Cardiac muscle cell (in vitro differentiated cells and primary cell): ENCODE data around the gene FFAR4. TPM values are rescaled to one million over a fixed set of nuclear protein-coding genes. Genes with fewer than 3 reads are reported as not detected.

Experiments used
- DNase-seq, 2 donors: peaks; one replicate each; pipeline versions ENCODE4 v3.0.0 to v3.0.0-alpha.2; 2010 to 2017; ENCODE audit warnings: low read depth in 1 of 2, low spot score in 1 of 2
- H3K27ac ChIP-seq: fragments of 200-600 bp; sonication (generic); 2 replicates; pipeline ENCODE4 v1.5.1; 2016
- H3K27me3 ChIP-seq: fragments of 200-600 bp; sonication (generic); 2 replicates; pipeline ENCODE4 v1.6.0; 2016; ENCODE audit warnings: control low read depth
- H3K36me3 ChIP-seq: fragments of 200-600 bp; sonication (generic); 2 replicates; pipeline ENCODE4 v1.5.1; 2016; ENCODE audit warnings: control low read depth
- H3K4me1 ChIP-seq: fragments of 200-600 bp; sonication (generic); 2 replicates; pipeline ENCODE4 v1.8.1; 2017; ENCODE audit warnings: low read depth, mild to moderate bottlenecking, mixed run types
- H3K4me3 ChIP-seq: fragments of 200-600 bp; sonication (generic); 2 replicates; pipeline ENCODE4 v1.5.1; 2016; ENCODE audit warnings: mild to moderate bottlenecking
- H3K9me3 ChIP-seq: fragments of 200-600 bp; sonication (generic); 2 replicates; pipeline ENCODE4 v1.5.1; 2017; ENCODE audit warnings: low read depth, mild to moderate bottlenecking, control low read depth
- CTCF ChIP-seq: IDR thresholded peaks from 2 replicates; pipeline ENCODE4 v1.5.1; 2012; ENCODE audit warnings: low read depth, mild to moderate bottlenecking, low read length
- polyA plus RNA-seq: library from polyadenylated mRNA; unstranded; fragments of >200 nt; fragmentation: Nextera tagmentation; extraction: Ambion mirVana; gene quantifications from 2 replicates; pipeline ENCODE4 v1.2.1, GENCODE V29; 2016
- total RNA-seq: library from RNA; depleted of rRNA; stranded (reverse); fragments of >200 nt; gene quantifications from 2 replicates; pipeline ENCODE4 v1.2.3, GENCODE V29; 2016

FFAR4 gene
- total and polyA plus RNA-seq, 2 experiments from 2014 or later: not detected

DNA sequence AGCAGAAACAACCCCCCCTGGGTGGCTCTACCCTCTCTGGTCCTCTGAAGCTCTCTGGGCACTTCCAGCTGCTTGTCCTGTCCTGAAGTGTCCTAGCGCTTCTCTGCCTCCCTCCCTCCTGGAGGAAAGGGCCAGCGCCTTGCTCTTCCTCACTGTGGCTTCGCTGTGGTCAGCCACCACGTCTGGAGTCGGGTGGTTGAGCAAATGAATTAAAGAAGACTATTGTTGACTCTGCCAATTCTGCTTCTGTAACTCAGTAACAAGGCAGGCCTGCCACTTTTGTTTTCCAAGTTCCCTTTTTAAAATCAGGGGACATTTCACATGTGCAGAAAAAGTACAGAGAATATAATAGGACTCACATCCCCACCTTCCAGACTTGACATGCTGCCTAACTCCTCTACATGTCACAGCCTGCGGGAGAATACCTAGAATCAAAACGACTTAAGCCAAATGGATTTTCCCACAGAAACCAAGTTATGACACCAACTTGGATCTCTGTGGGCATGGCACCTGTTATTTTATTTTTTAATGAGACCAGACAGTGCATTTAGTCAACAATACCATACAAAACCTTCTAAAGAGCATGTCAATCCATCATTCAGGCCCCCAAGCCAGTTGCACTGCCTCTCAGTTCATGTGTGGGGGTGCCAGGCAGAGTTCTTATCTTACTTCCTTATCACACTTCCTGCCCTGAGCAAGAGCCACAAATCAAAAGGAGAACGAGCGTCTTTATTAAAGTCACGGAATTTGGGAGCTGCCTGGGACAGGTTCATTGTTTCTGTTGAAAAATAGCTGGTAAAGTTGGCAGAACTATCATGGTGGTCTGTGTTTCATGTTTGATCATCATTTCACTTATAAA lies 6.8 kb downstream of the FFAR4 start:
- H3K27ac ChIP-seq: no peak overlapping the region
- no peak for DNase-seq
- H3K27me3 ChIP-seq: peaks cover 45% of the 10 kb centered on the region
- no peaks in the 10 kb centered on the region for H3K36me3 ChIP-seq
- H3K4me1 ChIP-seq: no peaks in the 10 kb centered on the region
- no peaks in the 10 kb centered on the region for H3K9me3 ChIP-seq
- no peak for TF ChIP-seq CTCF
- H3K4me3 ChIP-seq: no peak overlapping the region

DNA sequence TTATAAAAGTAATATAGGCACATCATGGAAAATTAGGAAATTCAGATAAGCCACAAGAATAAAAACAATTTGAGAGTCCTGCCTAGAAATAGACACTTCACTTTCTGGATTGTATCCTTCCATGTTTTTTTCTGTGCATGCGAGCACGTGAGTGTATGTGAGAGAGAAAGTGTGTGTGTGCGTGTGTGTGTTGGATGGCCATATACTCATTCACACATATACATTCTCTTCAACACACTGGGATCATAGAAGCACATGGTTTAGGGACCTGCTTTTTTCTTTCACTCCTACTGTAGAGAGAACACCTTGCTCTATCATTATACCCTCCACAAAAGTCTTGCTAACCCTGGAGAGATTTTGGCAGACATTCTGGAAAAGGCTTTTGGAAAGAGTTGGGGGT lies 7.5 kb downstream of the FFAR4 start:
- DNase-seq: no peak
- TF ChIP-seq CTCF: no peak
- Histone ChIP-seq H3K27me3 (peaks cover 38% of the 10 kb centered on the region), H3K27ac (no peak overlapping the region), H3K36me3 (no peaks in the 10 kb centered on the region), H3K4me1 (no peaks in the 10 kb centered on the region), H3K4me3 (no peak overlapping the region), H3K9me3 (no peaks in the 10 kb centered on the region)

GRCh38 chr10:93576888-93577287 lies 10.4 kb downstream of the FFAR4 start:
- Histone ChIP-seq H3K4me1 (no peaks in the 10 kb centered on the region), H3K4me3 (no peak overlapping the region), H3K27me3 (peaks cover 9% of the 10 kb centered on the region), H3K9me3 (no peaks in the 10 kb centered on the region), H3K36me3 (no peaks in the 10 kb centered on the region), H3K27ac (no peak overlapping the region)
- no peak for DNase-seq
- TF ChIP-seq CTCF: no peak

DNA sequence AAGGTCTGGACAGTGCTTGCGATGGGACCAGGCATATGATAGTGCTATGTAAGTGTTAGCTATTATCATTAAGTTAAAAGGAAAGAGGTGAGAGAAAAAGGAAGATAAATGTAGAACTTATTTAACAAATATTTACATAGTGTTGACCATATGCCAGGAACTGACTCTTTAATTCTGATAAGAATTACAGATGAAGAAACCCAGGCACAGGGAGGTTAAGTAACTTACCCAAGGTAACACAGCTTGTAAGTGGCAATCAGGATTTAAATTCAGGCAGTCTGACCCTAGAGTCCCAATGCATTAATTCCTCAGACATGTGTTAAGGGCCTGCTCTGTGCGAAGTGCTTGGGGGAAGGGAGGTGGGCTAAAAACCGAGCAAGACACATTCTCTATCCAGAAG lies 11.1 kb downstream of the FFAR4 start:
- H3K27me3 ChIP-seq: peaks cover 5% of the 10 kb centered on the region
- TF ChIP-seq CTCF: no peak
- no peak overlapping the region for H3K4me3 ChIP-seq
- no peak for DNase-seq
- H3K36me3 ChIP-seq: no peaks in the 10 kb centered on the region
- no peaks in the 10 kb centered on the region for H3K9me3 ChIP-seq
- H3K4me1 ChIP-seq: no peaks in the 10 kb centered on the region
- no peak overlapping the region for H3K27ac ChIP-seq

DNA sequence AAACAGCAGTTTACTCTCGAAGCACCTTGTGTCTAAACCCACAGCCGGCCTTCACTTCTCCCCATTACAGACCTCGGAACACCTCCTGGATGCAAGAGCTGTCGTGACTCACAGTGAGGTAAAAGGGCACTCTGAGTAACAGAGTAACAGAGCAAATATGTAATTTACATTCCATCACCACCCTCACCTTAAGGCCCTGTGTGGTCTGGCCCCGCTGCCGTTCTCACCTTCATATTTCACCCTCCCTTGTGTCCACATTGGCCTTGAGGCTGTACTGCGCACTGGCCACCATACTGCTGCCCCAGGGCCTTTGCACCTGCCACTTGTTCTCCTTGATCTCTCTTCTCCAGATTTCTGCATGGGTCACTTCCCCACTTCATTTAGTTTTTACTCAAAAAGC lies 12.6 kb downstream of the FFAR4 start:
- Histone ChIP-seq H3K27ac (no peak overlapping the region), H3K9me3 (no peaks in the 10 kb centered on the region), H3K4me3 (no peak overlapping the region), H3K27me3 (no peaks in the 10 kb centered on the region), H3K36me3 (no peaks in the 10 kb centered on the region), H3K4me1 (no peaks in the 10 kb centered on the region)
- TF ChIP-seq CTCF: no peak
- DNase-seq: no peak
